Neural progenitor cell (in vitro differentiated cells): Measurements from ENCODE around the gene FAM53A. TPM values are rescaled to one million over a fixed set of nuclear protein-coding genes. Genes with fewer than 3 reads are reported as not detected.

Experiments used
- DNase-seq: peaks from one replicate; pipeline ENCODE4 v3.0.0-alpha.2; 2016; ENCODE audit warnings: low spot score
- H2AFZ ChIP-seq: fragments of 200-600 bp; sonication (generic); replicated peaks from 2 replicates; pipeline ENCODE4 v1.6.1; 2016; ENCODE audit warnings: antibody characterized with exemption
- H3F3A ChIP-seq: fragments of 200-600 bp; sonication (generic); 2 replicates; pipeline ENCODE4 v1.6.1; 2016; ENCODE audit warnings: antibody characterized with exemption, low read depth
- H3K27ac ChIP-seq: fragments of 200-600 bp; sonication (generic); 2 replicates; pipeline ENCODE4 v1.5.1; 2016; ENCODE audit warnings: mild to moderate bottlenecking
- H3K27me3 ChIP-seq: fragments of 200-600 bp; sonication (generic); 2 replicates; pipeline ENCODE4 v1.6.1; 2016; ENCODE audit warnings: mild to moderate bottlenecking, moderate library complexity
- H3K36me3 ChIP-seq: fragments of 200-600 bp; sonication (generic); 2 replicates; pipeline ENCODE4 v1.5.1; 2016
- H3K4me1 ChIP-seq: fragments of 200-600 bp; sonication (generic); 2 replicates; pipeline ENCODE4 v1.6.1; 2016; ENCODE audit warnings: mixed run types
- H3K4me2 ChIP-seq: fragments of 200-600 bp; sonication (generic); 2 replicates; pipeline ENCODE4 v1.6.1; 2016
- H3K4me3 ChIP-seq: fragments of 200-600 bp; sonication (generic); 2 replicates; pipeline ENCODE4 v1.5.1; 2016
- H3K79me2 ChIP-seq: fragments of 200-600 bp; sonication (generic); 2 replicates; pipeline ENCODE4 v1.6.1; 2016; ENCODE audit warnings: low read depth
- H3K9ac ChIP-seq: fragments of 200-600 bp; sonication (generic); 2 replicates; pipeline ENCODE4 v1.6.1; 2016
- H3K9me3 ChIP-seq: fragments of 200-600 bp; sonication (generic); 2 replicates; pipeline ENCODE4 v1.5.1; 2016; ENCODE audit warnings: low read depth
- H4K20me1 ChIP-seq: fragments of 200-600 bp; sonication (generic); 2 replicates; pipeline ENCODE4 v1.6.1; 2016; ENCODE audit warnings: low read depth
- H3K27ac Mint-ChIP-seq: 3 replicates; pipeline ENCODE4 v1.8.0; 2021; ENCODE audit warnings: mixed read lengths
- H3K27me3 Mint-ChIP-seq: 2 replicates; pipeline ENCODE4 v1.8.0; 2022; ENCODE audit warnings: low read depth, mild to moderate bottlenecking, inconsistent platforms, moderate library complexity, mixed read lengths; ENCODE audit not compliant: insufficient read depth
- H3K36me3 Mint-ChIP-seq: 3 replicates; pipeline ENCODE4 v1.8.0; 2021; ENCODE audit warnings: mixed read lengths
- H3K4me1 Mint-ChIP-seq: 3 replicates; pipeline ENCODE4 v1.8.0; 2021; ENCODE audit warnings: mixed read lengths
- H3K4me3 Mint-ChIP-seq: 3 replicates; pipeline ENCODE4 v1.8.0; 2021; ENCODE audit warnings: mild to moderate bottlenecking, moderate library complexity, mixed read lengths
- H3K9me3 Mint-ChIP-seq: 3 replicates; pipeline ENCODE4 v1.8.0; 2020; ENCODE audit warnings: mixed read lengths
- EZH2 ChIP-seq: fragments of 200-600 bp; sonication (generic); IDR thresholded peaks from 2 replicates; pipeline ENCODE4 v1.6.1; 2017; ENCODE audit warnings: antibody characterized with exemption, mild to moderate bottlenecking, moderate library complexity
- EZH2phosphoT487 ChIP-seq: fragments of 200-600 bp; sonication (generic); IDR thresholded peaks from 2 replicates; pipeline ENCODE4 v1.6.1; 2017; ENCODE audit warnings: antibody characterized with exemption
- total RNA-seq: library from RNA; depleted of rRNA; stranded (reverse); fragments of >200 nt; gene quantifications from 2 replicates; pipeline ENCODE4 v1.2.3, GENCODE V29; 2015; ENCODE audit warnings: low replicate concordance
- TF ChIP-seq, protein P1 (sequence below): fragments of 200-600 bp; sonication (generic); IDR thresholded peaks from 2 replicates; pipeline ENCODE4 v1.5.1; 2017; ENCODE audit warnings: antibody characterized with exemption, mild to moderate bottlenecking

Gene FAM53A
- total RNA-seq, 1 donor from 2014 or later, result 3.2 TPM

DNA sequence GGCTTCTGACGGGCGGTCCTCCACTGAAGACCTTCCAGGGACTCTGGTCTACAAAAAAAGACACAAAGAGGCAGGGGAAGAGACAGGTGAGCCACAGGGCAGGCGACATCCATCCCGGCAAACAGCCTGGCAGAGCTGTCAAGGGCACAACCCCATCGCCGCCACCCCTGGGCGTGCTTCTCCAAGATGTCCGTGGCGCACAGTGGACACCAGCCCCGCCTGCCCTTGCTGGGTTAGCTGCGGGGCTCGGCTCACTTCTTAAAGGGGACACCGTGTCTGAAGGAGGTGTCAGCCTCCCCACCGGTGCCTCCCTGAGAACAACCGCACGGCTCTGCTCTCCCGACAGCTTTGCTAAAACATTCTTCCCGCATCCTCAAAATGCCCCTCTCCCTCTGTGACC is 28.4 kb downstream of the FAM53A start:
- H3K79me2 ChIP-seq, result no peaks in the 10 kb centered on the region
- H3K36me3 ChIP-seq, result no peaks in the 10 kb centered on the region
- no peaks in the 10 kb centered on the region for H3K4me1 ChIP-seq
- no peaks in the 10 kb centered on the region for H3K9me3 ChIP-seq
- Mint-ChIP-seq H3K9me3 (no peaks in the 10 kb centered on the region), H3K27me3 (peaks cover 2% of the 10 kb centered on the region), H3K27ac (no peak overlapping the region), H3K4me1 (no peaks in the 10 kb centered on the region), H3K36me3 (no peaks in the 10 kb centered on the region), H3K4me3 (no peak overlapping the region)
- DNase-seq, result no peak
- no peaks in the 10 kb centered on the region for H4K20me1 ChIP-seq
- H3K4me2 ChIP-seq, result no peak overlapping the region
- no peak overlapping the region for H3K4me3 ChIP-seq
- H3K27ac ChIP-seq, result no peak overlapping the region
- no peaks in the 10 kb centered on the region for H3K27me3 ChIP-seq
- peaks cover 4% of the 10 kb centered on the region for H3F3A ChIP-seq
- H3K9ac ChIP-seq, result no peak overlapping the region
- TF ChIP-seq EZH2phosphoT487, result no peak
- TF ChIP-seq, protein P1, sequence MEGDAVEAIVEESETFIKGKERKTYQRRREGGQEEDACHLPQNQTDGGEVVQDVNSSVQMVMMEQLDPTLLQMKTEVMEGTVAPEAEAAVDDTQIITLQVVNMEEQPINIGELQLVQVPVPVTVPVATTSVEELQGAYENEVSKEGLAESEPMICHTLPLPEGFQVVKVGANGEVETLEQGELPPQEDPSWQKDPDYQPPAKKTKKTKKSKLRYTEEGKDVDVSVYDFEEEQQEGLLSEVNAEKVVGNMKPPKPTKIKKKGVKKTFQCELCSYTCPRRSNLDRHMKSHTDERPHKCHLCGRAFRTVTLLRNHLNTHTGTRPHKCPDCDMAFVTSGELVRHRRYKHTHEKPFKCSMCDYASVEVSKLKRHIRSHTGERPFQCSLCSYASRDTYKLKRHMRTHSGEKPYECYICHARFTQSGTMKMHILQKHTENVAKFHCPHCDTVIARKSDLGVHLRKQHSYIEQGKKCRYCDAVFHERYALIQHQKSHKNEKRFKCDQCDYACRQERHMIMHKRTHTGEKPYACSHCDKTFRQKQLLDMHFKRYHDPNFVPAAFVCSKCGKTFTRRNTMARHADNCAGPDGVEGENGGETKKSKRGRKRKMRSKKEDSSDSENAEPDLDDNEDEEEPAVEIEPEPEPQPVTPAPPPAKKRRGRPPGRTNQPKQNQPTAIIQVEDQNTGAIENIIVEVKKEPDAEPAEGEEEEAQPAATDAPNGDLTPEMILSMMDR, result no peak
- no peak for TF ChIP-seq EZH2
- no peak overlapping the region for H2AFZ ChIP-seq

- Histone ChIP-seq H3K9ac (no peak overlapping the region), H3K9me3 (no peaks in the 10 kb centered on the region), H3K27ac (no peak overlapping the region), H3K36me3 (no peaks in the 10 kb centered on the region), H3K4me2 (no peak overlapping the region), H2AFZ (no peak overlapping the region), H3K4me1 (no peaks in the 10 kb centered on the region), H3K27me3 (no peaks in the 10 kb centered on the region), H3K4me3 (no peak overlapping the region), H4K20me1 (no peaks in the 10 kb centered on the region), H3F3A (peaks cover 4% of the 10 kb centered on the region), H3K79me2 (no peaks in the 10 kb centered on the region)
- Mint-ChIP-seq H3K4me3 (no peak overlapping the region), H3K36me3 (no peaks in the 10 kb centered on the region), H3K9me3 (no peaks in the 10 kb centered on the region), H3K27ac (no peak overlapping the region), H3K4me1 (no peaks in the 10 kb centered on the region), H3K27me3 (peaks cover 4% of the 10 kb centered on the region)
- no peak for DNase-seq
- TF ChIP-seq EZH2phosphoT487, result no peak
- TF ChIP-seq, protein P1, result no peak
- TF ChIP-seq EZH2, result no peak
These were observed 29.0 kb downstream of the FAM53A start for GRCh38 chr4:1655081-1655480.

DNA sequence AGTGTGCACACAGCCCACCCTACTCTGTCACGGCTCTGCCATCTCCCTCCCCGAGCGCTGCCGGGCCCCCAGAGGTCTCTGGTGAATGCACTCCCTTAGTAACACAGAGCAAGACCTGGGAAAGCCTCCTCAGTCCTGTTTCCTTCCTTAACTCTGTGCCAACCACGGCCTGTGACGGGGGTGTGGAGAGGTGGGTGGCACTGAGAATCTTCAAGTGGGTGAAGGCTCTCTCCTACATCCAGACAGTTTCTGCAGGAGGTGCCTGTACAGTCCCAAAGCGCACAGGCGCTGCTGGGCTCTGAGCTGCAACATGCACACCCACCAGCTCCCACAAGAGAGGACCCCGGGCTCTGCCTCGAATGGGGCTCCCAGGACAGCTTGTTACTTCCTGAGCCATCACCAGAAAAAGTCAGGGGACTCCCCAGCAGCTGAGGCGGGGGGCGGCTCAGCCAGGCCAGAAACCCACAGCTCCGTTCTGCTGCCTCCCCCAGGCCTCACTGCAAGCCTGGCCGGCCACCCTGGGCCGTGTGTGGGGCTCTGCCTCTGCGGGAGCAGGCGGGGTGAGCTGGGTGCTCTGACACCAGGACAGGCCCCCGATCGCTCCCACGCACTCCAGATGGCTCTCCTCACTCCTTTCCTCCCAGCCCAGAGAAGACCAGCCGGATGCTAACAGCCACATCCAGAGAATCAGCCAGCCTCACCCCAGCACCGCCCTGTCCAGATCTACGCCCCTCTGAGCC is 29.7 kb downstream of the FAM53A start:
- no peaks in the 10 kb centered on the region for H4K20me1 ChIP-seq
- Mint-ChIP-seq H3K4me1 (no peaks in the 10 kb centered on the region), H3K27ac (peak overlapping the region; percentile 27), H3K9me3 (no peaks in the 10 kb centered on the region), H3K36me3 (no peaks in the 10 kb centered on the region), H3K4me3 (no peak overlapping the region), H3K27me3 (peaks cover 2% of the 10 kb centered on the region)
- no peak overlapping the region for H3K27ac ChIP-seq
- no peaks in the 10 kb centered on the region for H3K27me3 ChIP-seq
- H3K79me2 ChIP-seq, result no peaks in the 10 kb centered on the region
- no peak overlapping the region for H3K9ac ChIP-seq
- no peak for DNase-seq
- TF ChIP-seq, protein P1, result no peak
- TF ChIP-seq EZH2 (no peak), EZH2phosphoT487 (no peak)
- no peaks in the 10 kb centered on the region for H3K4me1 ChIP-seq
- no peak overlapping the region for H2AFZ ChIP-seq
- no peak overlapping the region for H3K4me2 ChIP-seq
- no peaks in the 10 kb centered on the region for H3K9me3 ChIP-seq
- H3K4me3 ChIP-seq, result no peak overlapping the region
- H3K36me3 ChIP-seq, result no peaks in the 10 kb centered on the region
- H3F3A ChIP-seq, result peaks cover 4% of the 10 kb centered on the region
